H9 (cell line): ENCODE results near the gene PTPRN2. TPM values are rescaled to one million over a fixed set of nuclear protein-coding genes. Genes with fewer than 3 reads are reported as not detected.

ENCODE experiments used
- DNase-seq: peaks from one replicate; pipeline ENCODE4 v3.0.0-alpha.2; 2017
- H2AFZ ChIP-seq: one replicate; pipeline ENCODE4 v1.6.1; 2013; ENCODE audit warnings: mild to moderate bottlenecking, low read length, control low read depth, moderate library complexity
- H2AK5ac ChIP-seq: 2 replicates; pipeline ENCODE4 v1.6.1; 2013; ENCODE audit warnings: low read length, control low read depth, mixed read lengths; ENCODE audit not compliant: insufficient read length
- H2BK120ac ChIP-seq: one replicate; pipeline ENCODE4 v1.6.1; 2013; ENCODE audit warnings: low read depth, mild to moderate bottlenecking, low read length, control low read depth, inconsistent platforms; ENCODE audit not compliant: poor library complexity, severe bottlenecking
- H2BK12ac ChIP-seq: 2 replicates; pipeline ENCODE4 v1.6.1; 2013; ENCODE audit warnings: low read length, control low read depth, mixed read lengths, low read depth; ENCODE audit not compliant: insufficient read length
- H2BK15ac ChIP-seq: 2 replicates; pipeline ENCODE4 v1.6.1; 2013; ENCODE audit warnings: low read depth, low read length, control low read depth
- H2BK20ac ChIP-seq: one replicate; pipeline ENCODE4 v1.6.1; 2013; ENCODE audit warnings: low read depth, mild to moderate bottlenecking, low read length, control low read depth, inconsistent platforms; ENCODE audit not compliant: poor library complexity, severe bottlenecking
- H2BK5ac ChIP-seq: 2 replicates; pipeline ENCODE4 v1.6.1; 2013; ENCODE audit warnings: low read length, control low read depth, mixed read lengths; ENCODE audit not compliant: insufficient read length
- H3K14ac ChIP-seq: 2 replicates; pipeline ENCODE4 v1.6.1; 2013; ENCODE audit warnings: low read length, control low read depth; ENCODE audit not compliant: insufficient read depth
- H3K18ac ChIP-seq: 2 replicates; pipeline ENCODE4 v1.6.1; 2013; ENCODE audit warnings: low read depth, mild to moderate bottlenecking, mixed read lengths, low read length, control low read depth; ENCODE audit not compliant: insufficient read length
- H3K23ac ChIP-seq: 2 replicates; pipeline ENCODE4 v1.6.1; 2013; ENCODE audit warnings: low read length, control low read depth, mixed read lengths, low read depth; ENCODE audit not compliant: insufficient read length
- H3K23me2 ChIP-seq: 2 replicates; pipeline ENCODE4 v1.6.1; 2013; ENCODE audit warnings: low read depth, mild to moderate bottlenecking, mixed read lengths, low read length, control low read depth; ENCODE audit not compliant: insufficient read length, poor library complexity, severe bottlenecking
- H3K27ac ChIP-seq: 2 replicates; pipeline ENCODE4 v1.5.1; 2013; ENCODE audit warnings: low read length, control low read depth, mixed read lengths, low read depth; ENCODE audit not compliant: insufficient read length
- H3K27me3 ChIP-seq: 2 replicates; pipeline ENCODE4 v1.6.1; 2013; ENCODE audit warnings: low read length, control low read depth, inconsistent platforms; ENCODE audit not compliant: insufficient read depth
- H3K4ac ChIP-seq: 2 replicates; pipeline ENCODE4 v1.6.1; 2013; ENCODE audit warnings: low read depth, mild to moderate bottlenecking, control low read depth, inconsistent platforms, low read length, moderate library complexity
- H3K4me1 ChIP-seq: 2 replicates; pipeline ENCODE4 v1.6.1; 2013; ENCODE audit warnings: low read length, control low read depth, inconsistent platforms; ENCODE audit not compliant: insufficient read depth
- H3K4me2 ChIP-seq: 2 replicates; pipeline ENCODE4 v1.6.1; 2013; ENCODE audit warnings: low read length, control low read depth, mixed read lengths; ENCODE audit not compliant: insufficient read length, insufficient read depth
- H3K56ac ChIP-seq: 2 replicates; pipeline ENCODE4 v1.6.1; 2013; ENCODE audit warnings: low read depth, mild to moderate bottlenecking, mixed read lengths, low read length, control low read depth; ENCODE audit not compliant: insufficient read length
- H3K79me1 ChIP-seq: 2 replicates; pipeline ENCODE4 v1.6.1; 2013; ENCODE audit warnings: low read depth, mild to moderate bottlenecking, moderate library complexity, low read length, control low read depth, inconsistent platforms; ENCODE audit not compliant: insufficient read depth, poor library complexity, severe bottlenecking
- H3K79me2 ChIP-seq: 2 replicates; pipeline ENCODE4 v1.6.1; 2013; ENCODE audit warnings: low read length, control low read depth, inconsistent platforms; ENCODE audit not compliant: insufficient read depth
- H3K9ac ChIP-seq: 2 replicates; pipeline ENCODE4 v1.6.1; 2013; ENCODE audit warnings: low read length, control low read depth, mixed read lengths; ENCODE audit not compliant: insufficient read length; ENCODE audit errors: extremely low read depth
- H3K9me3 ChIP-seq: one replicate; pipeline ENCODE4 v1.6.1; 2013; ENCODE audit warnings: low read depth, low read length, inconsistent platforms; ENCODE audit not compliant: control insufficient read depth
- H3T11ph ChIP-seq: one replicate; pipeline ENCODE4 v1.6.1; 2013; ENCODE audit warnings: mild to moderate bottlenecking, low read length, control low read depth, inconsistent platforms
- H4K20me1 ChIP-seq: one replicate; pipeline ENCODE4 v1.6.1; 2013; ENCODE audit not compliant: control insufficient read depth, insufficient read length, insufficient read depth
- H4K5ac ChIP-seq: 2 replicates; pipeline ENCODE4 v1.6.1; 2013; ENCODE audit warnings: low read depth, mild to moderate bottlenecking, mixed read lengths, low read length, control low read depth; ENCODE audit not compliant: insufficient read length
- H4K8ac ChIP-seq: replicated peaks from 2 replicates; pipeline ENCODE4 v1.6.1; 2013; ENCODE audit warnings: low read length, control low read depth, mixed read lengths, low read depth; ENCODE audit not compliant: insufficient read length
- H4K91ac ChIP-seq: 2 replicates; pipeline ENCODE4 v1.6.1; 2013; ENCODE audit warnings: low read depth, mild to moderate bottlenecking, moderate library complexity, mixed read lengths, low read length, control low read depth; ENCODE audit not compliant: insufficient read length
- H3K27ac Mint-ChIP-seq, 3 experiments: 2 replicates in 2 of 3; 3 replicates in 1 of 3; pipeline ENCODE4 v1.8.0; 2020 to 2021; ENCODE audit warnings: mixed read lengths in 3 of 3, mild to moderate bottlenecking in 1 of 3, moderate library complexity in 1 of 3
- H3K27me3 Mint-ChIP-seq: 2 replicates; pipeline ENCODE4 v1.8.0; 2021; ENCODE audit warnings: low read depth, mild to moderate bottlenecking, moderate library complexity, mixed read lengths
- H3K36me3 Mint-ChIP-seq, 3 experiments: 2 replicates in 2 of 3; 3 replicates in 1 of 3; pipeline ENCODE4 v1.8.0; 2020 to 2021; ENCODE audit warnings: low read depth in 3 of 3, mixed read lengths in 3 of 3; ENCODE audit not compliant: insufficient read depth in 1 of 3
- H3K4me1 Mint-ChIP-seq, 2 experiments: 2 replicates each; pipeline ENCODE4 v1.8.0; 2020; ENCODE audit warnings: mixed read lengths in 2 of 2
- H3K4me3 Mint-ChIP-seq, 2 experiments: 2 replicates in 1 of 2; 3 replicates in 1 of 2; pipeline ENCODE4 v1.8.0; 2020 to 2021; ENCODE audit warnings: mild to moderate bottlenecking in 2 of 2, mixed read lengths in 2 of 2, moderate library complexity in 1 of 2
- H3K9me3 Mint-ChIP-seq, 2 experiments: 2 replicates in 1 of 2; 3 replicates in 1 of 2; pipeline ENCODE4 v1.8.0; 2020; ENCODE audit warnings: mild to moderate bottlenecking in 2 of 2, mixed read lengths in 2 of 2, moderate library complexity in 1 of 2
- CTCF ChIP-seq: fragments of 200-600 bp; sonication (generic); conservative IDR thresholded peaks from 3 replicates; pipeline ENCODE4 v1.8.0; 2021; ENCODE audit warnings: antibody characterized with exemption, mild to moderate bottlenecking
- WGBS: extraction: QIAGEN DNeasy Blood & Tissue Kit; methylation state at CpG from one replicate; pipeline ENCODE4 v1.1.7; 2013; ENCODE audit warnings: missing lambda C conversion rate, low lambda C conversion rate, mixed read lengths; ENCODE audit not compliant: insufficient read length; ENCODE audit errors: extremely low coverage; 5-methylcytosine and 5-hydroxymethylcytosine counted together
- total RNA-seq: library from RNA; stranded (reverse); gene quantifications from 2 replicates; pipeline ENCODE4 v1.2.1, GENCODE V29; 2021

Gene PTPRN2
- total RNA-seq, 1 experiment from 2014 or later, result 5.2 TPM

- no peak overlapping the region for H2BK15ac ChIP-seq
- no peak overlapping the region for H3K23ac ChIP-seq
- Mint-ChIP-seq H3K4me1 (peaks cover 6 to 12% of the 10 kb centered on the region in 2 experiments; a peak in 3 of 4 replicates), H3K9me3 (peaks cover 0 to 7% of the 10 kb centered on the region in 2 experiments; a peak in 2 of 5 replicates), H3K36me3 (peaks cover 0 to 3% (median 0%) of the 10 kb centered on the region in 3 experiments; a peak in 1 of 7 replicates), H3K27ac (no peak overlapping the region), H3K27me3 (peaks cover 69% of the 10 kb centered on the region), H3K4me3 (no peak overlapping the region)
- H2BK20ac ChIP-seq, result no peak overlapping the region
- H3K79me2 ChIP-seq, result no peaks in the 10 kb centered on the region
- H3K4me1 ChIP-seq, result no peaks in the 10 kb centered on the region
- no peaks in the 10 kb centered on the region for H3K27me3 ChIP-seq
- H3T11ph ChIP-seq, result no peak overlapping the region
- no peak overlapping the region for H3K4me2 ChIP-seq
- H3K23me2 ChIP-seq, result no peaks in the 10 kb centered on the region
- no peak overlapping the region for H2BK120ac ChIP-seq
- H2AFZ ChIP-seq, result no peak overlapping the region
- no peak overlapping the region for H3K56ac ChIP-seq
- no peaks in the 10 kb centered on the region for H3K79me1 ChIP-seq
- H3K27ac ChIP-seq, result no peak overlapping the region
- H3K18ac ChIP-seq, result no peak overlapping the region
- DNase-seq, result no peak
- no peak overlapping the region for H4K5ac ChIP-seq
- H3K9ac ChIP-seq, result no peak overlapping the region
- no peak overlapping the region for H2BK5ac ChIP-seq
- no peak for TF ChIP-seq CTCF
- no peak overlapping the region for H4K8ac ChIP-seq
- H3K4ac ChIP-seq, result no peak overlapping the region
- H3K14ac ChIP-seq, result no peak overlapping the region; the same call in 1 of the 2 replicates
- no CpG with 5 or more reads among the region's 25 CpGs for WGBS
- no peaks in the 10 kb centered on the region for H4K20me1 ChIP-seq
- no peaks in the 10 kb centered on the region for H3K9me3 ChIP-seq
- no peak overlapping the region for H4K91ac ChIP-seq
- H2BK12ac ChIP-seq, result no peak overlapping the region
- H2AK5ac ChIP-seq, result no peak overlapping the region
Observed at GRCh38 chr7:157516911-157517781, 1070.5 kb downstream of the PTPRN2 start.
